Liver (tissue), 9 donors: Measurements from ENCODE around the gene GAMT. TPM values are rescaled to one million over a fixed set of nuclear protein-coding genes. Genes with fewer than 3 reads are reported as not detected.
"Not testable (repeated sequence)": the region's sequence is repeated elsewhere in the genome, so short reads cannot be mapped to it uniquely, and the experiment has no call there.

Source experiments
- DNase-seq: peaks from one replicate; pipeline ENCODE4 v3.0.0-alpha.2; 2017; ENCODE audit warnings: low spot score
- H3K27ac ChIP-seq, 2 donors: one replicate each; pipeline ENCODE4 v1.7.0; 2013; ENCODE audit warnings: inconsistent platforms in 2 of 2, low read length in 2 of 2, control low read depth in 1 of 2, low read depth in 1 of 2, mild to moderate bottlenecking in 1 of 2
- H3K27me3 ChIP-seq, 4 donors: one replicate each; pipeline versions ENCODE4 v1.6.1 to v1.7.0; 2013; ENCODE audit warnings: low read length in 3 of 4, inconsistent platforms in 1 of 4, mild to moderate bottlenecking in 1 of 4, moderate library complexity in 1 of 4; ENCODE audit not compliant: control insufficient read depth in 4 of 4, insufficient read depth in 4 of 4
- H3K36me3 ChIP-seq, 4 donors: one replicate each; pipeline versions ENCODE4 v1.6.1 to v1.7.0; 2013; ENCODE audit warnings: low read length in 3 of 4, mild to moderate bottlenecking in 3 of 4, low read depth in 1 of 4, moderate library complexity in 1 of 4; ENCODE audit not compliant: control insufficient read depth in 4 of 4, insufficient read depth in 3 of 4
- H3K4me1 ChIP-seq, 4 donors: one replicate each; pipeline versions ENCODE4 v1.6.1 to v1.7.0; 2013; ENCODE audit warnings: low read length in 3 of 4, mild to moderate bottlenecking in 3 of 4, moderate library complexity in 1 of 4; ENCODE audit not compliant: control insufficient read depth in 4 of 4, insufficient read depth in 4 of 4
- H3K4me3 ChIP-seq, 3 donors: one replicate each; pipeline versions ENCODE4 v1.6.1 to v1.7.0; 2013; ENCODE audit warnings: low read length in 3 of 3, control low read depth in 1 of 3, low read depth in 1 of 3, mild to moderate bottlenecking in 1 of 3
- H3K9ac ChIP-seq, 2 donors: one replicate each; pipeline ENCODE4 v1.7.0; 2013; ENCODE audit warnings: low read length in 2 of 2, mild to moderate bottlenecking in 2 of 2, moderate library complexity in 2 of 2, control low read depth in 1 of 2, low read depth in 1 of 2
- H3K9me3 ChIP-seq, 4 donors: one replicate each; pipeline versions ENCODE4 v1.6.1 to v1.7.0; 2013; ENCODE audit warnings: low read length in 3 of 4; ENCODE audit not compliant: control insufficient read depth in 4 of 4
- EGR1 ChIP-seq, 2 donors: IDR thresholded peaks; 2 replicates each; pipeline ENCODE4 v1.6.1; 2016 to 2018; ENCODE audit warnings: antibody characterized with exemption in 2 of 2, low read depth in 2 of 2
- FOXA1 ChIP-seq: IDR thresholded peaks from 2 replicates; pipeline ENCODE4 v1.6.1; 2016; ENCODE audit warnings: antibody characterized with exemption
- FOXA2 ChIP-seq: IDR thresholded peaks from 2 replicates; pipeline ENCODE4 v1.6.1; 2016; ENCODE audit warnings: antibody characterized with exemption
- GABPA ChIP-seq, 2 donors: IDR thresholded peaks in 1 of 2; conservative IDR thresholded peaks in 1 of 2; 2 replicates each; pipeline ENCODE4 v1.6.1; 2016; ENCODE audit warnings: antibody characterized with exemption in 2 of 2, mild to moderate bottlenecking in 1 of 2, moderate library complexity in 1 of 2
- HNF4A ChIP-seq, 2 donors: conservative IDR thresholded peaks; 2 replicates each; pipeline ENCODE4 v1.6.1; 2016; ENCODE audit warnings: antibody characterized with exemption in 2 of 2, mild to moderate bottlenecking in 2 of 2
- HNF4G ChIP-seq: IDR thresholded peaks from 2 replicates; pipeline ENCODE4 v1.6.1; 2016; ENCODE audit warnings: antibody characterized with exemption
- JUND ChIP-seq, 2 donors: IDR thresholded peaks; 2 replicates each; pipeline ENCODE4 v1.6.1; 2016; ENCODE audit warnings: antibody characterized with exemption in 2 of 2
- NR2F2 ChIP-seq: IDR thresholded peaks from 2 replicates; pipeline ENCODE4 v1.6.1; 2016; ENCODE audit warnings: antibody characterized with exemption
- RAD21 ChIP-seq, 2 donors: IDR thresholded peaks; 2 replicates each; pipeline ENCODE4 v1.6.1; 2016; ENCODE audit warnings: antibody characterized with exemption in 2 of 2, mild to moderate bottlenecking in 2 of 2
- RXRA ChIP-seq, 2 donors: IDR thresholded peaks; 2 replicates each; pipeline ENCODE4 v1.6.1; 2017 to 2018; ENCODE audit warnings: antibody characterized with exemption in 2 of 2, mild to moderate bottlenecking in 1 of 2
- SP1 ChIP-seq: IDR thresholded peaks from 2 replicates; pipeline ENCODE4 v1.6.1; 2018; ENCODE audit warnings: antibody characterized with exemption, mild to moderate bottlenecking
- TAF1 ChIP-seq: conservative IDR thresholded peaks from 2 replicates; pipeline ENCODE4 v1.6.1; 2016; ENCODE audit warnings: antibody characterized with exemption, mild to moderate bottlenecking
- YY1 ChIP-seq: IDR thresholded peaks from 2 replicates; pipeline ENCODE4 v1.6.1; 2016; ENCODE audit warnings: antibody characterized with exemption, mild to moderate bottlenecking
- WGBS: extraction: QIAGEN DNeasy Blood & Tissue Kit; methylation state at CpG from one replicate; pipeline ENCODE4 v1.1.7; 2013; 5-methylcytosine and 5-hydroxymethylcytosine counted together
- polyA plus RNA-seq, 2 donors: library from polyadenylated mRNA; stranded (reverse) in 1 of 2; unstranded in 1 of 2; fragments of 200-250 nt in 1 of 2; fragments of >200 nt in 1 of 2; fragmentation: Nextera tagmentation in 1 of 2; extraction: Ambion mirVana in 1 of 2; gene quantifications; one replicate each; pipeline versions ENCODE4 v1.2.1 to v1.2.3, GENCODE V29; 2013 to 2015
- total RNA-seq, 2 donors: library from RNA; depleted of rRNA; stranded (reverse); fragments of >200 nt; gene quantifications; one replicate each; pipeline ENCODE4 v1.2.3, GENCODE V29; 2014
- TF ChIP-seq, protein P1 (sequence below): IDR thresholded peaks from 2 replicates; pipeline ENCODE4 v1.6.1; 2016; ENCODE audit warnings: antibody characterized with exemption
- TF ChIP-seq, protein P2 (sequence below): IDR thresholded peaks from 2 replicates; pipeline ENCODE4 v1.6.1; 2016; ENCODE audit warnings: antibody characterized with exemption, mild to moderate bottlenecking
- TF ChIP-seq, protein P3 (sequence below): fragments of 150-350 bp; IDR thresholded peaks from 2 replicates; pipeline ENCODE4 v1.5.1; 2017; ENCODE audit warnings: improper control_type of control experiment, low read depth, low read length; ENCODE audit not compliant: missing input control
- TF ChIP-seq, protein P4 (sequence below): IDR thresholded peaks from 2 replicates; pipeline ENCODE4 v1.6.1; 2016; ENCODE audit warnings: antibody characterized with exemption
- TF ChIP-seq, protein P5 (sequence below): IDR thresholded peaks from 2 replicates; pipeline ENCODE4 v1.6.1; 2016; ENCODE audit warnings: antibody characterized with exemption
- donor health status: healthy.
- donor health status: healthy.
- donor health status: healthy.
- donor health status: healthy.
- donor health status: healthy.

The GAMT gene
- total and polyA plus RNA-seq, 4 donors: 76.2 to 394 (median 274) TPM

DNA sequence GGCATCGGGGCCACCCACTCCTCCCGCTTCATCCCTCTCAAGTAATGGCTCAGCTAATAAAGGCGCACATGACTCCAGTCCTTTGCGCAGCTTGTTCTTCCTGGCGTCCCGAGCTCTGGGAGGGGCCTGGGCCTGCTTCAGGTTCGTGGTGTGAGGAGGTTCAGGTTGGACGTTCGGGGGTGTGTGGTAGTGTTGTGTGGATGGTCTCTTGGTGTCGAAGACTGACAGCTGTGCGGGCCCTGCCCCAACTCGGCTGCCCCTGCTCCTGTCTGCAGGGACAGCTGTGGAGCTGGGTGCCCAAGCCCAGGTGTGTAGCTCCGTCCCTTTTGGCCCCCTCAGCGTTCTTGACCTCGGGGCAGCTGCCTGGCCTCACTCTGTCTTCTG lies 39.1 kb upstream of the GAMT start:
- Histone ChIP-seq H3K9me3 (no peaks in the 10 kb centered on the region), H3K9ac (no peak overlapping the region), H3K36me3 (peaks cover 11 to 28% (median 14%) of the 10 kb centered on the region in 4 donors), H3K4me1 (peaks cover 9 to 22% (median 16%) of the 10 kb centered on the region in 4 donors), H3K27ac (no peak overlapping the region), H3K4me3 (no peak overlapping the region), H3K27me3 (peaks cover 0 to under 1% (median 0%) of the 10 kb centered on the region in 4 donors)
- DNase-seq: no peak
- 92% methylated on average over 15 of the region's 15 CpGs for WGBS
- TF ChIP-seq NR2F2: no peak
- no peak for TF ChIP-seq HNF4A (conservative IDR thresholded peaks at IDR 0.05)
- TF ChIP-seq, protein P1, sequence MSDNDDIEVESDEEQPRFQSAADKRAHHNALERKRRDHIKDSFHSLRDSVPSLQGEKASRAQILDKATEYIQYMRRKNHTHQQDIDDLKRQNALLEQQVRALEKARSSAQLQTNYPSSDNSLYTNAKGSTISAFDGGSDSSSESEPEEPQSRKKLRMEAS: no peak
- TF ChIP-seq, protein P2, sequence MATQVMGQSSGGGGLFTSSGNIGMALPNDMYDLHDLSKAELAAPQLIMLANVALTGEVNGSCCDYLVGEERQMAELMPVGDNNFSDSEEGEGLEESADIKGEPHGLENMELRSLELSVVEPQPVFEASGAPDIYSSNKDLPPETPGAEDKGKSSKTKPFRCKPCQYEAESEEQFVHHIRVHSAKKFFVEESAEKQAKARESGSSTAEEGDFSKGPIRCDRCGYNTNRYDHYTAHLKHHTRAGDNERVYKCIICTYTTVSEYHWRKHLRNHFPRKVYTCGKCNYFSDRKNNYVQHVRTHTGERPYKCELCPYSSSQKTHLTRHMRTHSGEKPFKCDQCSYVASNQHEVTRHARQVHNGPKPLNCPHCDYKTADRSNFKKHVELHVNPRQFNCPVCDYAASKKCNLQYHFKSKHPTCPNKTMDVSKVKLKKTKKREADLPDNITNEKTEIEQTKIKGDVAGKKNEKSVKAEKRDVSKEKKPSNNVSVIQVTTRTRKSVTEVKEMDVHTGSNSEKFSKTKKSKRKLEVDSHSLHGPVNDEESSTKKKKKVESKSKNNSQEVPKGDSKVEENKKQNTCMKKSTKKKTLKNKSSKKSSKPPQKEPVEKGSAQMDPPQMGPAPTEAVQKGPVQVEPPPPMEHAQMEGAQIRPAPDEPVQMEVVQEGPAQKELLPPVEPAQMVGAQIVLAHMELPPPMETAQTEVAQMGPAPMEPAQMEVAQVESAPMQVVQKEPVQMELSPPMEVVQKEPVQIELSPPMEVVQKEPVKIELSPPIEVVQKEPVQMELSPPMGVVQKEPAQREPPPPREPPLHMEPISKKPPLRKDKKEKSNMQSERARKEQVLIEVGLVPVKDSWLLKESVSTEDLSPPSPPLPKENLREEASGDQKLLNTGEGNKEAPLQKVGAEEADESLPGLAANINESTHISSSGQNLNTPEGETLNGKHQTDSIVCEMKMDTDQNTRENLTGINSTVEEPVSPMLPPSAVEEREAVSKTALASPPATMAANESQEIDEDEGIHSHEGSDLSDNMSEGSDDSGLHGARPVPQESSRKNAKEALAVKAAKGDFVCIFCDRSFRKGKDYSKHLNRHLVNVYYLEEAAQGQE: no peak
- TF ChIP-seq YY1: no peak
- TF ChIP-seq JUND (IDR thresholded peaks at IDR 0.05): no peak
- no peak for TF ChIP-seq FOXA1
- TF ChIP-seq, protein P3, sequence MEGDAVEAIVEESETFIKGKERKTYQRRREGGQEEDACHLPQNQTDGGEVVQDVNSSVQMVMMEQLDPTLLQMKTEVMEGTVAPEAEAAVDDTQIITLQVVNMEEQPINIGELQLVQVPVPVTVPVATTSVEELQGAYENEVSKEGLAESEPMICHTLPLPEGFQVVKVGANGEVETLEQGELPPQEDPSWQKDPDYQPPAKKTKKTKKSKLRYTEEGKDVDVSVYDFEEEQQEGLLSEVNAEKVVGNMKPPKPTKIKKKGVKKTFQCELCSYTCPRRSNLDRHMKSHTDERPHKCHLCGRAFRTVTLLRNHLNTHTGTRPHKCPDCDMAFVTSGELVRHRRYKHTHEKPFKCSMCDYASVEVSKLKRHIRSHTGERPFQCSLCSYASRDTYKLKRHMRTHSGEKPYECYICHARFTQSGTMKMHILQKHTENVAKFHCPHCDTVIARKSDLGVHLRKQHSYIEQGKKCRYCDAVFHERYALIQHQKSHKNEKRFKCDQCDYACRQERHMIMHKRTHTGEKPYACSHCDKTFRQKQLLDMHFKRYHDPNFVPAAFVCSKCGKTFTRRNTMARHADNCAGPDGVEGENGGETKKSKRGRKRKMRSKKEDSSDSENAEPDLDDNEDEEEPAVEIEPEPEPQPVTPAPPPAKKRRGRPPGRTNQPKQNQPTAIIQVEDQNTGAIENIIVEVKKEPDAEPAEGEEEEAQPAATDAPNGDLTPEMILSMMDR: no peak
- TF ChIP-seq, protein P4, sequence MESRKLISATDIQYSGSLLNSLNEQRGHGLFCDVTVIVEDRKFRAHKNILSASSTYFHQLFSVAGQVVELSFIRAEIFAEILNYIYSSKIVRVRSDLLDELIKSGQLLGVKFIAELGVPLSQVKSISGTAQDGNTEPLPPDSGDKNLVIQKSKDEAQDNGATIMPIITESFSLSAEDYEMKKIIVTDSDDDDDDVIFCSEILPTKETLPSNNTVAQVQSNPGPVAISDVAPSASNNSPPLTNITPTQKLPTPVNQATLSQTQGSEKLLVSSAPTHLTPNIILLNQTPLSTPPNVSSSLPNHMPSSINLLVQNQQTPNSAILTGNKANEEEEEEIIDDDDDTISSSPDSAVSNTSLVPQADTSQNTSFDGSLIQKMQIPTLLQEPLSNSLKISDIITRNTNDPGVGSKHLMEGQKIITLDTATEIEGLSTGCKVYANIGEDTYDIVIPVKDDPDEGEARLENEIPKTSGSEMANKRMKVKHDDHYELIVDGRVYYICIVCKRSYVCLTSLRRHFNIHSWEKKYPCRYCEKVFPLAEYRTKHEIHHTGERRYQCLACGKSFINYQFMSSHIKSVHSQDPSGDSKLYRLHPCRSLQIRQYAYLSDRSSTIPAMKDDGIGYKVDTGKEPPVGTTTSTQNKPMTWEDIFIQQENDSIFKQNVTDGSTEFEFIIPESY: no peak
- TF ChIP-seq HNF4G: no peak
- no peak for TF ChIP-seq EGR1 (IDR thresholded peaks at IDR 0.05; ENCODE audit: low read depth in 2 of 2)
- TF ChIP-seq FOXA2: no peak
- TF ChIP-seq RAD21 (IDR thresholded peaks at IDR 0.05): no peak
- no peak for TF ChIP-seq RXRA (IDR thresholded peaks at IDR 0.05)
- TF ChIP-seq, protein P5, sequence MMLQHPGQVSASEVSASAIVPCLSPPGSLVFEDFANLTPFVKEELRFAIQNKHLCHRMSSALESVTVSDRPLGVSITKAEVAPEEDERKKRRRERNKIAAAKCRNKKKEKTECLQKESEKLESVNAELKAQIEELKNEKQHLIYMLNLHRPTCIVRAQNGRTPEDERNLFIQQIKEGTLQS: no peak
- no peak for TF ChIP-seq GABPA (IDR thresholded peaks at IDR 0.05 in 1 of 2, conservative IDR thresholded peaks at IDR 0.05 in 1 of 2)
- TF ChIP-seq TAF1: no peak
- TF ChIP-seq SP1: no peak

DNA sequence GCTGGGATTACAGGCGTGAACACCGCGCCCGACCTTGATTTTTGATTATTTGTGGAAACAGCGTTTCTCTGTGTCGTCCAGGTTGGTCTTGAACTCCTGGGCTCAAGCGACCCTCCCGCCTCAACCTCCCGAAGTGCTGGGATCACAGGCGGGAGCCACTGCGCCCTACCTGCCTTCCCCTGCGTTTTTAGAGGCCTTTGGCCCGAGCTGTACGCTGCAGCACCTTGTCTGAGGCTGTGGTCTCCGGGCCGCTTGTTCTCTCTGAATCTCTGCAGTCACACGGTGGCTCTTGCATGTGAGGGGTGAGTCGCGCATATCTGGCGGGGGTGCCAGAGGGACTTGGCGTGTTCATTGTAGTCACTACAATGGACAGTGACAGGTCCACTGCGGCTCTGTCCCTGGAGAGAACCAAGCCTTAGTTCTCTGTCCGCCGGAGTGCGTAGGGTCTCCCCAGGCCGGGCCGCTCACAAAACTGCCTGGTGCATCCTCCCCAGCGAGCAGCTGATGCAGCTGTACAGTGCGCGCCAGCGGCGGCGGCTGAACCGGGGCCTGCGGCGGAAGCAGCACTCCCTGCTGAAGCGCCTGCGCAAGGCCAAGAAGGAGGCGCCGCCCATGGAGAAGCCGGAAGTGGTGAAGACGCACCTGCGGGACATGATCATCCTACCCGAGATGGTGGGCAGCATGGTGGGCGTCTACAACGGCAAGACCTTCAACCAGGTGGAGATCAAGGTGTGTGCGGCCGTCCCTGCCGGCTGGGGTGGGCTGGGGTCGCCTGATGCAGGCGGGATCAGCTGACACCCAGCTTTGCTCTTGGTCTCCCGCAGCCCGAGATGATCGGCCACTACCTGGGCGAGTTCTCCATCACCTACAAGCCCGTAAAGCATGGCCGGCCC lies 38.4 kb upstream of the GAMT start:
- H3K36me3 ChIP-seq: peaks cover 11 to 28% (median 16%) of the 10 kb centered on the region in 4 donors
- H3K27ac ChIP-seq: not testable (repeated sequence)
- 85% methylated on average over 57 of the region's 57 CpGs for WGBS

More for the DNA sequence above, 38.4 kb upstream of the GAMT start:
- DNase-seq, H3K27me3 ChIP-seq, H3K9me3 ChIP-seq: not testable (repeated sequence)
- peak overlapping the region; percentile 87 to 91 for H3K9ac ChIP-seq
- H3K4me1 ChIP-seq: peaks cover 7 to 18% (median 12%) of the 10 kb centered on the region in 4 donors
- peak overlapping the region; percentile 60 to 96 (median 86) for H3K4me3 ChIP-seq
